H1 (cell line): ENCODE results near the gene PLEKHG1. TPM values are rescaled to one million over a fixed set of nuclear protein-coding genes. Genes with fewer than 3 reads are reported as not detected.

Source experiments
- CTCF ChIA-PET: fragments of 300-600 bp; sonication (Branson Sonifier 250); formaldehyde crosslinking; loops from one replicate; lab custom pipeline; 2021; ENCODE audit not compliant: partially characterized antibody; lab: Charles Lee
- POLR2A ChIA-PET: fragments of 300-600 bp; sonication (Branson Sonifier 250); formaldehyde crosslinking; loops from one replicate; lab custom pipeline; 2021; ENCODE audit warnings: inconsistent platforms; ENCODE audit not compliant: partially characterized antibody; lab: Charles Lee
- DNase-seq, 2 experiments: peaks; one replicate each; pipeline versions ENCODE4 v3.0.0 to v3.0.0-alpha.2; 2010 to 2022; ENCODE audit warnings: low spot score in 2 of 2, low read depth in 1 of 2, mixed read lengths in 1 of 2
- FAIRE-seq: peaks from 2 replicates; lab custom pipeline; 2011; peaks lifted over from hg19 to GRCh38; lab: Jason Lieb, UNC
- H2AFZ ChIP-seq: 2 replicates; pipeline ENCODE4 v1.8.1; 2012; ENCODE audit warnings: low read length, inconsistent platforms
- H2AK5ac ChIP-seq: 2 replicates; pipeline ENCODE4 v1.6.1; 2013; ENCODE audit warnings: low read depth, low read length
- H2BK120ac ChIP-seq: replicated peaks from 2 replicates; pipeline ENCODE3; 2013; ENCODE audit warnings: low read depth, low read length, inconsistent platforms
- H2BK12ac ChIP-seq: 2 replicates; pipeline ENCODE4 v1.6.1; 2013; ENCODE audit warnings: low read depth, low read length
- H2BK15ac ChIP-seq: 2 replicates; pipeline ENCODE4 v1.6.1; 2013; ENCODE audit warnings: low read length
- H2BK20ac ChIP-seq: 2 replicates; pipeline ENCODE4 v1.6.1; 2013; ENCODE audit warnings: low read length
- H2BK5ac ChIP-seq: 2 replicates; pipeline ENCODE4 v1.6.1; 2013; ENCODE audit warnings: low read depth, low read length
- H3K14ac ChIP-seq: 2 replicates; pipeline ENCODE4 v1.6.1; 2013; ENCODE audit warnings: inconsistent platforms; ENCODE audit not compliant: insufficient read length
- H3K18ac ChIP-seq: 2 replicates; pipeline ENCODE4 v1.6.1; 2013; ENCODE audit warnings: low read length; ENCODE audit errors: extremely low read depth
- H3K23ac ChIP-seq: 2 replicates; pipeline ENCODE4 v1.6.1; 2013; ENCODE audit warnings: inconsistent platforms; ENCODE audit not compliant: insufficient read length
- H3K23me2 ChIP-seq: 2 replicates; pipeline ENCODE4 v1.6.1; 2013; ENCODE audit warnings: low read depth, low read length
- H3K27ac ChIP-seq: 2 replicates; pipeline ENCODE4 v1.6.1; 2011; ENCODE audit warnings: low read depth, low read length, inconsistent platforms
- H3K27me3 ChIP-seq, 4 experiments: replicated peaks in 1 of 4; 1 replicate in 1 of 4; 2 replicates in 3 of 4; pipeline versions ENCODE4 v1.6.1 to v1.8.1; 2011 to 2013; ENCODE audit warnings: low read length in 3 of 4, mild to moderate bottlenecking in 3 of 4, inconsistent platforms in 2 of 4, mixed read lengths in 2 of 4, moderate library complexity in 1 of 4; ENCODE audit not compliant: control insufficient read depth in 3 of 4, insufficient read depth in 3 of 4; ENCODE audit errors: extremely low read depth in 1 of 4
- H3K36me3 ChIP-seq, 4 experiments: 2 replicates each; pipeline versions ENCODE4 v1.6.1 to v1.8.1; 2011 to 2013; ENCODE audit warnings: mild to moderate bottlenecking in 4 of 4, low read length in 3 of 4, moderate library complexity in 2 of 4, control low read depth in 1 of 4, inconsistent platforms in 1 of 4; ENCODE audit not compliant: insufficient read depth in 4 of 4, control insufficient read depth in 2 of 4
- H3K4ac ChIP-seq: replicated peaks from 2 replicates; pipeline ENCODE3; 2013; ENCODE audit warnings: low read length, low read depth, mixed read lengths, inconsistent platforms; ENCODE audit not compliant: insufficient read length
- H3K4me1 ChIP-seq, 4 experiments: replicated peaks in 1 of 4; 1 replicate in 1 of 4; 2 replicates in 3 of 4; pipeline versions ENCODE4 v1.6.1 to v1.8.1; 2011 to 2013; ENCODE audit warnings: low read length in 3 of 4, inconsistent platforms in 2 of 4, mixed read lengths in 1 of 4; ENCODE audit not compliant: insufficient read depth in 4 of 4, control insufficient read depth in 3 of 4
- H3K4me2 ChIP-seq, 2 experiments: 2 replicates each; pipeline versions ENCODE4 v1.6.1 to v1.8.1; 2011 to 2013; ENCODE audit warnings: low read depth in 2 of 2, low read length in 2 of 2, control low read depth in 1 of 2, inconsistent platforms in 1 of 2, mild to moderate bottlenecking in 1 of 2; ENCODE audit not compliant: insufficient read depth in 1 of 2
- H3K4me3 ChIP-seq, 4 experiments: fragments of 200-600, 300-600 bp in 1 of 4; sonication (generic), shearing (Covaris generic), sonication (Bioruptor Twin) in 1 of 4; 2 replicates each; pipeline versions ENCODE4 v1.5.1 to v1.8.1; 2011 to 2016; ENCODE audit warnings: low read length in 4 of 4, low read depth in 3 of 4, control low read depth in 2 of 4, inconsistent platforms in 2 of 4, mild to moderate bottlenecking in 2 of 4, mixed read lengths in 1 of 4, moderate library complexity in 1 of 4; ENCODE audit not compliant: insufficient read depth in 2 of 4; ENCODE audit errors: extremely low read depth in 1 of 4
- H3K56ac ChIP-seq: replicated peaks from 2 replicates; pipeline ENCODE3; 2013; ENCODE audit warnings: low read depth, mild to moderate bottlenecking, mixed read lengths, low read length, inconsistent platforms; ENCODE audit not compliant: insufficient read length
- H3K79me1 ChIP-seq: 2 replicates; pipeline ENCODE4 v1.6.1; 2013; ENCODE audit warnings: low read depth, low read length, control low read depth
- H3K79me2 ChIP-seq, 2 experiments: 2 replicates each; pipeline versions ENCODE4 v1.6.1 to v1.8.1; 2012 to 2013; ENCODE audit warnings: low read length in 2 of 2, mild to moderate bottlenecking in 2 of 2, inconsistent platforms in 1 of 2; ENCODE audit not compliant: insufficient read depth in 2 of 2, control insufficient read depth in 1 of 2
- H3K9ac ChIP-seq, 4 experiments: replicated peaks in 1 of 4; 1 replicate in 1 of 4; 2 replicates in 3 of 4; pipeline versions ENCODE4 v1.6.1 to v1.8.1; 2011 to 2013; ENCODE audit warnings: low read depth in 3 of 4, low read length in 3 of 4, control low read depth in 2 of 4, mild to moderate bottlenecking in 2 of 4, moderate library complexity in 2 of 4, inconsistent platforms in 1 of 4; ENCODE audit errors: extremely low read depth in 1 of 4
- H3K9me3 ChIP-seq, 2 experiments: 2 replicates each; pipeline versions ENCODE4 v1.6.1 to v1.8.1; 2012 to 2013; ENCODE audit warnings: mild to moderate bottlenecking in 2 of 2, moderate library complexity in 2 of 2, control low read depth in 1 of 2, inconsistent platforms in 1 of 2, low read depth in 1 of 2, low read length in 1 of 2, mixed read lengths in 1 of 2; ENCODE audit not compliant: insufficient read depth in 2 of 2
- H4K20me1 ChIP-seq, 2 experiments: replicated peaks in 1 of 2; 2 replicates each; pipeline versions ENCODE3 to v1.8.1; 2011 to 2013; ENCODE audit warnings: inconsistent platforms in 2 of 2, low read length in 2 of 2, mild to moderate bottlenecking in 1 of 2; ENCODE audit not compliant: insufficient read depth in 2 of 2, control insufficient read depth in 1 of 2
- H4K5ac ChIP-seq: 2 replicates; pipeline ENCODE4 v1.6.1; 2013; ENCODE audit warnings: low read length, low read depth, mixed read lengths, inconsistent platforms; ENCODE audit not compliant: insufficient read length
- H4K8ac ChIP-seq: 2 replicates; pipeline ENCODE4 v1.8.0; 2013; ENCODE audit warnings: mild to moderate bottlenecking, moderate library complexity, low read length, inconsistent platforms; ENCODE audit not compliant: insufficient read depth; ENCODE audit errors: extremely low read depth
- H4K91ac ChIP-seq: replicated peaks from 2 replicates; pipeline ENCODE3; 2013; ENCODE audit warnings: low read length, mixed read lengths, inconsistent platforms; ENCODE audit not compliant: insufficient read length
- CTBP2 ChIP-seq: IDR thresholded peaks from 2 replicates; pipeline ENCODE4 v1.7.0; 2011; ENCODE audit warnings: borderline replicate concordance, mild to moderate bottlenecking, moderate library complexity, mixed read lengths, low read length; ENCODE audit not compliant: insufficient read depth, insufficient read length
- HDAC6 ChIP-seq: IDR thresholded peaks from one replicate; pipeline ENCODE4 v1.7.1; 2012; ENCODE audit warnings: low read depth, mild to moderate bottlenecking, inconsistent platforms, low read length, moderate library complexity
- NANOG ChIP-seq: IDR thresholded peaks from 2 replicates; pipeline ENCODE4 v1.6.1; 2011; ENCODE audit warnings: low read length, low read depth, mild to moderate bottlenecking, inconsistent platforms; ENCODE audit not compliant: insufficient read depth, poor library complexity, severe bottlenecking
- POLR2AphosphoS5 ChIP-seq: IDR thresholded peaks from 2 replicates; pipeline ENCODE4 v1.6.1; 2011; ENCODE audit warnings: low read depth, low read length
- POU5F1 ChIP-seq: IDR thresholded peaks from 2 replicates; pipeline ENCODE4 v1.6.1; 2011; ENCODE audit warnings: low read depth, mild to moderate bottlenecking, low read length, moderate library complexity
- RBBP5 ChIP-seq: IDR thresholded peaks from 2 replicates; pipeline ENCODE4 v1.7.1; 2012; ENCODE audit warnings: low read depth, mild to moderate bottlenecking, inconsistent platforms, low read length, moderate library complexity, borderline replicate concordance
- WGBS, 2 experiments: shearing (Covaris generic) in 1 of 2; methylation state at CpG; one replicate each; pipeline versions ENCODE4 v1.1.6 to v1.1.7; 2013 to 2015; ENCODE audit warnings: low lambda C conversion rate in 2 of 2, mixed read lengths in 2 of 2, inconsistent platforms in 1 of 2, low coverage in 1 of 2, missing lambda C conversion rate in 1 of 2; ENCODE audit not compliant: insufficient replicate concordance in 2 of 2, insufficient coverage in 1 of 2, insufficient read length in 1 of 2; ENCODE audit errors: extremely low coverage in 1 of 2, missing lambda C conversion rate in 1 of 2; 5-methylcytosine and 5-hydroxymethylcytosine counted together
- polyA plus RNA-seq, 7 experiments: library from polyadenylated mRNA; depleted of rRNA in 3 of 7; stranded (reverse) in 5 of 7; unstranded in 2 of 7; fragments of >200 nt in 5 of 7; fragments of 200-250 nt in 2 of 7; gene quantifications; 1 replicate in 5 of 7; 2 replicates in 1 of 7; 4 replicates in 1 of 7; pipeline versions ENCODE4 v1.2.1 to v1.2.3, GENCODE V29; 2011 to 2013; ENCODE audit warnings: missing spikeins in 2 of 7, mixed read lengths in 2 of 7
- total RNA-seq: library from RNA; stranded (reverse); fragmentation: NEBNext Ultra II Directional; extraction: Animal tissue kit (Norgen Biotek cat#: 25700); gene quantifications from 2 replicates; pipeline ENCODE4 v1.2.1, GENCODE V29; 2021

PLEKHG1 gene
- total and polyA plus RNA-seq, 2 of the 8 experiments (the other 6 are each of a cell fraction or from before 2014, with no cell fraction given), result 0.94 to 2.2 TPM

GRCh38 chr6:150617062-150617461 is 17.4 kb downstream of the PLEKHG1 start:
- H2AFZ ChIP-seq, result no peak overlapping the region

More at GRCh38 chr6:150617062-150617461, 17.4 kb downstream of the PLEKHG1 start:
- Histone ChIP-seq H3K4me1 (peaks cover 0 to 3% (median 0%) of the 10 kb centered on the region in 4 experiments; a peak in 1 of 7 replicates), H3K27me3 (no peaks in the 10 kb centered on the region), H2BK20ac (no peak overlapping the region), H3K56ac (no peak overlapping the region), H2BK15ac (no peak overlapping the region), H3K36me3 (no peaks in the 10 kb centered on the region), H3K79me1 (no peaks in the 10 kb centered on the region), H3K79me2 (no peaks in the 10 kb centered on the region), H2BK120ac (no peak overlapping the region), H3K9ac (no peak overlapping the region), H3K9me3 (no peaks in the 10 kb centered on the region), H3K23me2 (no peaks in the 10 kb centered on the region), H3K4me2 (no peak overlapping the region), H4K20me1 (no peaks in the 10 kb centered on the region), H3K18ac (no peak overlapping the region), H4K91ac (no peak overlapping the region), H3K23ac (no peak overlapping the region), H3K27ac (no peak overlapping the region), H3K4ac (no peak overlapping the region), H3K4me3 (no peak overlapping the region), H3K14ac (no peak overlapping the region), H2BK5ac (no peak overlapping the region), H2BK12ac (no peak overlapping the region), H4K8ac (no peak overlapping the region), H2AK5ac (no peak overlapping the region), H4K5ac (no peak overlapping the region)
- no peak for FAIRE-seq
- 91% methylated on average over 3 of the region's 3 CpGs; no CpG with 5 or more reads in 1 of the 2 experiments for WGBS, 2 experiments
- ChIA-PET CTCF (interaction anchor here (1.3 to 1.8 kb wide), 2 partner anchors 10 to 69 kb away, joined by 4 to 8 read pairs; no protein-coding TSS in a partner anchor), POLR2A (no interaction called here)
- TF ChIP-seq HDAC6 (no peak), POLR2AphosphoS5 (no peak), RBBP5 (no peak), CTBP2 (no peak), NANOG (no peak), POU5F1 (no peak)
- DNase-seq, result no peak
